ENCODE data around the gene DLG4.

The DLG4 gene

GRCh38 chr17:7250695-7251627 lies 31.3 kb upstream of the DLG4 start:
- H3K9me3 ChIP-seq (ENCODE audit: control insufficient read depth, insufficient read depth, low read depth, low read length) = no peaks in the 10 kb centered on the region
- peaks cover 38 to 51% of the 10 kb centered on the region in 2 experiments for H3K36me3 ChIP-seq (ENCODE audit: control insufficient read depth in 2 of 2, insufficient read depth in 1 of 2, low read length in 2 of 2)
- TF ChIP-seq HOXD13 (CRISPR knock-in tag; IDR thresholded peaks at IDR 0.05; ENCODE audit: borderline replicate concordance) (no peak), ZNF544 (tag by site-specific recombination; IDR thresholded peaks at IDR 0.05) (no peak), ZFP37 (tag by site-specific recombination; IDR thresholded peaks at IDR 0.05) (no peak), ZXDB (tag by site-specific recombination; IDR thresholded peaks at IDR 0.05) (no peak), EGR2 (tag by site-specific recombination; IDR thresholded peaks at IDR 0.05; ENCODE audit: low read depth) (0 out of 2 replicates have a peak, but pooled peaks have one; percentile 37), ZBTB7A (tag by site-specific recombination; IDR thresholded peaks at IDR 0.05; ENCODE audit: low read depth) (no peak), ZNF624 (tag by site-specific recombination; IDR thresholded peaks at IDR 0.05) (no peak), SALL2 (tag by site-specific recombination; IDR thresholded peaks at IDR 0.05; ENCODE audit: borderline replicate concordance) (no peak), ZNF768 (tag by site-specific recombination; IDR thresholded peaks at IDR 0.05) (no peak), ZNF513 (tag by site-specific recombination; IDR thresholded peaks at IDR 0.05) (no peak), SCRT2 (tag by site-specific recombination; IDR thresholded peaks at IDR 0.05) (peak; percentile 94), GFI1B (tag by site-specific recombination; IDR thresholded peaks at IDR 0.05) (no peak), ZNF791 (tag by site-specific recombination; IDR thresholded peaks at IDR 0.05) (no peak), ZNF202 (tag by site-specific recombination; IDR thresholded peaks at IDR 0.05; ENCODE audit: borderline replicate concordance) (no peak), ZSCAN18 (tag by site-specific recombination; IDR thresholded peaks at IDR 0.05) (no peak), ZNF560 (tag by site-specific recombination; IDR thresholded peaks at IDR 0.05; ENCODE audit: borderline replicate concordance) (no peak), ZBTB20 (tag by site-specific recombination; IDR thresholded peaks at IDR 0.05) (peak; percentile 49; the same call in 1 of the 2 replicates), PRDM6 (tag by site-specific recombination; IDR thresholded peaks at IDR 0.05) (no peak), ZNF175 (tag by site-specific recombination; IDR thresholded peaks at IDR 0.05) (no peak), ZNF148 (tag by site-specific recombination; IDR thresholded peaks at IDR 0.05; ENCODE audit: borderline replicate concordance) (no peak), ZNF335 (tag by site-specific recombination; conservative IDR thresholded peaks at IDR 0.05) (peak; percentile 59), ZNF747 (tag by site-specific recombination; IDR thresholded peaks at IDR 0.05) (no peak), ZNF623 (tag by site-specific recombination; IDR thresholded peaks at IDR 0.05) (no peak), ZBTB17 (tag by site-specific recombination; IDR thresholded peaks at IDR 0.05) (0 out of 2 replicates have a peak, but pooled peaks have one; percentile 10), RBAK (tag by site-specific recombination; IDR thresholded peaks at IDR 0.05) (no peak), ZNF18 (tag by site-specific recombination; IDR thresholded peaks at IDR 0.05) (no peak), ZNF423 (tag by site-specific recombination; IDR thresholded peaks at IDR 0.05) (no peak)

More at GRCh38 chr17:7250695-7251627, 31.3 kb upstream of the DLG4 start:
- Histone ChIP-seq H3K4me1 (ENCODE audit: control insufficient read depth, insufficient read depth, low read length) (peaks cover 13% of the 10 kb centered on the region; the same call in 1 of the 2 replicates), H3K27ac (ENCODE audit: extremely low read depth, low read depth, low read length) (peak overlapping the region; percentile 92), H3K4me3 (ENCODE audit: low read depth, low read length) (peak overlapping the region; percentile 75)
- ChIA-PET POLR2A (interaction anchor here (0.6 to 2.0 kb wide), 8 partner anchors 10 to 79 kb away, joined by 3 to 33 read pairs (median 6); partner anchors contain the start of genes ACADVL, DLG4, DVL2 and GABARAP), CTCF (interaction anchor here (0.6 to 1.6 kb wide), 5 partner anchors 15 to 844 kb away, joined by 3 to 6 read pairs (median 4); partner anchors contain the start of gene SLC2A4)

Measured in HEK293 (cell line).